AG04449 (cell line): Measurements from ENCODE around the gene BTBD6.

Experiments
- CTCF ChIA-PET: fragments of 350-600 bp; formaldehyde crosslinking; extraction: SDS; loops from one replicate; lab custom pipeline; 2021; ENCODE audit warnings: antibody characterized with exemption; lab: Yijun Ruan, JAX
- POLR2A ChIA-PET: fragments of 400-600, 350-600 bp; formaldehyde crosslinking; extraction: SDS; loops from one replicate; lab custom pipeline; 2020; ENCODE audit warnings: antibody characterized with exemption, inconsistent platforms; lab: Yijun Ruan, JAX
- DNase-seq: peaks from one replicate; pipeline ENCODE4 v3.0.0-alpha.2; 2010; ENCODE audit warnings: low read depth, low spot score
- H3K4me3 ChIP-seq: 2 replicates; pipeline ENCODE4 v1.5.1; 2011; ENCODE audit warnings: low read depth, mild to moderate bottlenecking, control low read depth, low read length
- CTCF ChIP-seq: IDR thresholded peaks from one replicate; pipeline ENCODE4 v1.5.1; 2011; ENCODE audit warnings: mild to moderate bottlenecking, moderate library complexity, low read length, control low read depth, inconsistent platforms; ENCODE audit not compliant: insufficient read depth; ENCODE audit errors: missing control alignments

Gene BTBD6

DNA sequence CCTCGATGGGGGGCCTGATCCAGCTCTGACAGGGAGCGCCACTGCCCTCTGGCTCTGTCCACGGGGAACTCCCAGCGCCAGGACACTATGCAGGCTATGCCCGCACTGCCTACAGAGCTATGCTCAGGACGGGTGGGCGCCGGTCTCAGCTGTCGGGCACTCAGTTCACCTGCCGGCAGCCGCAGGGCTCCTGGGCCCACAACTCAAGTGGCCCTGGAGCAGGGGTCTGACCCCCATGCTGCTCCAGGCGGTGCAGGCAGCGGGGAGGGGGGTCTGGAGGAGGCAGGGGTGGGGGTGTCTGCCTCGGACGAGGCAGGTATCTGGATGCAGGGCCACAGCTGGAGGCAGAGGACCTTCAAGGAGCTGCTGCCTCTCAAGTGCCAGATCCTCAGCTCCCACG is 38.7 kb upstream of the BTBD6 start:
- ChIA-PET POLR2A (no interaction called here), CTCF (interaction anchor here (1.3 to 1.6 kb wide), 3 partner anchors 9 to 142 kb away, joined by 3 to 4 read pairs (median 3); no protein-coding TSS in a partner anchor)
- TF ChIP-seq CTCF = no peak
- no peak for DNase-seq
- H3K4me3 ChIP-seq = no peak overlapping the region

DNA sequence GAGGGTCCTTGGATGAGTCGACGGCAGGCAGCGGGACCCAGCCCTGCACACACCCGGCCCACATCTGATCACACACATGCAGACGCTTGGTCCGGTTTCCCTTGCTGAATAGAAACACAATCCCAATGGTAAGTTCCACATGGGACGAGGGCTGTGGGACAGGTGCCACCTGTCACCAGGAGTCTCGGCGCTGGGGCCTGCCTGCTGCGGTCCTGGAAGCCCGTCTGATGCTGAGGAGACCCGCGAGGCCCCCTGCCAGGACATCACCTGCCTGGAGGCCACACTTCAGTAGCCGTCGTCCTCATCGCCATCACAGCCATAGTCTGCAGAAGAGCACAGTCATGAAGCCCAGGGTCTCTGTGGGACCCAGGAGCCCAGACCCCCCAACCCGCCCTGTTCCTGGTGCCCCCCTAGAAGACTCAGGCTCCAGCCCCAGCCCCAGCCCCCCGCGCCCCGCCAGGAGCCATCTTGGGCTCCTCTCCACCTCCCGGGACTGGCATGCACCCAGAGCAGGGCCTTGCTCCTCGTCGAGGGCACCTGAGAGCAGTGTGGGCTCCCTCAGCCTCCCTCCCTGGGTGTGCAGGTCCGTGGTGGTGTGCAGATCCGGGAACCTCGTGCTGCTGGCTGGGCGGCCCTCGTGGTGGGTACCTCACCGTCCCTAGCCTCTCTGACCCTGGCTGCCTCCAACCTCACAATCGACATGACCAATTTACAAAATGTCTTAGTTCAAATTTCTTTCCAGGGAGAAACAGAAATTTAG is 37.9 kb upstream of the BTBD6 start:
- no peak for TF ChIP-seq CTCF
- H3K4me3 ChIP-seq = no peak overlapping the region
- ChIA-PET POLR2A (no interaction called here), CTCF (interaction anchor here (1.5 kb wide), 2 partner anchors 9 to 280 kb away, joined by 3 to 4 read pairs; no protein-coding TSS in a partner anchor)
- no peak for DNase-seq

DNA sequence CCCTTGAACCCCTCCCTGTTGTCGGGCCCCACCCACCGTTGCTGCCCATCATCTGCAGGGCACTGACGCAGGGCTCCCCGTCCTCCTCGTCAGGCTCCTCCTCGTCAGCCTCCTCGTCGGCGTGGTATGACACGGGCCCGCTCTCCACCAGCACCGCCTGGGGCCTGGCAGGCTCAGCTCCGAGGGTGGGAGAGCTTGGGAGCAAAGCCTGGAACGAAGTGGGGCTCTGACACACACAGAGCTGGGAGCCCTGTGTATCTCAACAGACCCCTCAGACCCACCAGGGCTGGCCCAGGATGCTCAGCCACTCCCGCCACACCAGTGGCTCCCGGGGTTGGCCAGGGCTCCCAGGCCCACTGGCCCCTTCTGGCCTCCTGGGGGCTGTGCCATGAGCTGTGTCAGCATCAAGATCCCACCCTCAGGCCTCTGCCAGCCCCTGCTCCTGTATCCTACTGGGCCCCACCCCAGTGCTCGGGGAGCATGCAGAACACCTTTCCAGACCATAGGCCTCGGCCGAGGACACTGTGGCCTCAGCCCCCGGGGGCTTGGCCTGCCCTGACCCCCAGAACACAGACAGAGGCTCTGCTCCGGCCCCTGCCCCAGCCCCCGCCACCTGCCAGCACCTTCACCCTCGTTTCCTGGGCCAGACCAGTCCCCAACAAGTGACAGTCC is 37.1 kb upstream of the BTBD6 start:
- TF ChIP-seq CTCF = no peak
- H3K4me3 ChIP-seq = no peak overlapping the region
- DNase-seq = no peak
- CTCF ChIA-PET = interaction anchor here (1.5 kb wide), 1 partner anchor 279 kb away, joined by 4 read pairs; no protein-coding TSS in a partner anchor
- POLR2A ChIA-PET = no interaction called here

DNA sequence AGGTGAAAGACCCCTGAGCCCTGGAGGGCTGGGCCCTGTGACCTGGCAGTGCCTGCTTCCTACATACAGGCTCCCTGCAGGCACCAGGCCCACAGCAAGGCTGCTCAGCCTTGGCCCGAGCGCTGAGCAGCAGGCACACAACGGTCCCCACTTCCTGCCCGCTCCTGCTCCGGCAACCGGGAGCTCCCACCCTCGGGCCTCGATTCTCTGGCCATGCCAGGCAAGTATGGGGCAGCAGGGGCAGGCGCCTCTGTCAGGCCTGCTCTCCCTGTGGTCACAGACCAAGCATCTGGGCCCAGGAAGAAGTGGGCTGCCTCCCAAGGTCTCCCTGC is 36.6 kb upstream of the BTBD6 start:
- ChIA-PET POLR2A (no interaction called here), CTCF (interaction anchor here (1.5 to 3.5 kb wide), 2 partner anchors 8 to 278 kb away, joined by 4 to 25 read pairs; no protein-coding TSS in a partner anchor)
- no peak for DNase-seq
- TF ChIP-seq CTCF = no peak
- no peak overlapping the region for H3K4me3 ChIP-seq

- CTCF ChIA-PET = interaction anchor here (1.1 to 3.5 kb wide), 3 partner anchors 9 to 137 kb away, joined by 3 to 25 read pairs (median 6); no protein-coding TSS in a partner anchor
These were observed 35.6 kb upstream of the BTBD6 start for GRCh38 chr14:105212541-105213300.

More at GRCh38 chr14:105212541-105213300, 35.6 kb upstream of the BTBD6 start:
- no peak overlapping the region for H3K4me3 ChIP-seq
- no peak for TF ChIP-seq CTCF
- POLR2A ChIA-PET = no interaction called here
- no peak for DNase-seq
